Testis (tissue), 3 donors: ENCODE measurements around the gene LBX2. TPM values are rescaled to one million over a fixed set of nuclear protein-coding genes. Genes with fewer than 3 reads are reported as not detected.
A peak's percentile ranks its signal among the peaks of the same experiment; 100 is the strongest.

ENCODE experiments used
- DNase-seq: peaks from one replicate; pipeline ENCODE4 v3.0.0-alpha.2; 2019
- H3K27ac ChIP-seq, 2 donors: fragments of 200-600 bp; sonication (generic); one replicate each; pipeline ENCODE4 v1.5.1; 2019
- H3K27me3 ChIP-seq: fragments of 200-600 bp; sonication (generic); one replicate; pipeline ENCODE4 v1.5.1; 2019
- H3K36me3 ChIP-seq: fragments of 200-600 bp; sonication (generic); one replicate; pipeline ENCODE4 v1.5.1; 2017; ENCODE audit warnings: low read depth; ENCODE audit errors: missing control alignments
- H3K4me1 ChIP-seq: fragments of 200-600 bp; sonication (generic); one replicate; pipeline ENCODE4 v1.5.1; 2019
- H3K4me3 ChIP-seq, 2 donors: fragments of 200-600 bp; sonication (generic); one replicate each; pipeline ENCODE4 v1.5.1; 2017 to 2019
- H3K9me3 ChIP-seq: fragments of 200-600 bp; sonication (generic); one replicate; pipeline ENCODE4 v1.5.1; 2017
- CTCF ChIP-seq, 3 experiments: fragments of 450-650 bp in 2 of 3; fragments of 200-600 bp in 1 of 3; sonication (generic) in 1 of 3; IDR thresholded peaks; one replicate each; pipeline ENCODE4 v1.5.1; 2016 to 2019; ENCODE audit warnings: antibody characterized with exemption in 3 of 3, mild to moderate bottlenecking in 2 of 3, moderate library complexity in 1 of 3
- POLR2A ChIP-seq: fragments of 450-650 bp; IDR thresholded peaks from one replicate; pipeline ENCODE4 v1.6.1; 2017; ENCODE audit warnings: antibody characterized with exemption, mild to moderate bottlenecking, moderate library complexity
- WGBS, 2 donors: methylation state at CpG; one replicate each; pipeline ENCODE4 v1.1.5; 2018; 5-methylcytosine and 5-hydroxymethylcytosine counted together
- intact Hi-C: fragments of 100-400 bp; cut with DNase I; formaldehyde crosslinking; loops from one replicate; pipeline ENCODE4 v1.15.1; 2023; ENCODE audit warnings: low total_unique reads
- polyA plus RNA-seq: library from polyadenylated mRNA; stranded (reverse); fragments of 350-450 nt; fragmentation: Illumina TruSeq; extraction: RNeasy Lipid Tissue Mini Kit (QIAGEN cat#74804); gene quantifications from one replicate; pipeline ENCODE4 v1.2.3, GENCODE V29; 2014; ENCODE audit warnings: low read depth, low replicate concordance; ENCODE audit not compliant: insufficient read depth
- total RNA-seq, 2 donors: library from RNA; depleted of rRNA; stranded (reverse); fragments of >200 nt; gene quantifications; one replicate each; pipeline ENCODE4 v1.2.3, GENCODE V29; 2016

Gene LBX2
- total and polyA plus RNA-seq, 3 donors from 2014 or later: 0.33 to 1.4 TPM; not detected in 1

GRCh38 chr2:74458938-74459363 lies 40.5 kb downstream of the LBX2 start:
- WGBS, 2 donors: 2% methylated on average over 10 of the region's 10 CpGs
- no peaks in the 10 kb centered on the region for H3K36me3 ChIP-seq
- H3K27ac ChIP-seq: peak overlapping the region; percentile 32 to 65
- H3K27me3 ChIP-seq: no peaks in the 10 kb centered on the region
- peak overlapping the region; percentile 58 to 68 for H3K4me3 ChIP-seq
- no peak for TF ChIP-seq CTCF (IDR thresholded peaks at IDR 0.05)
- no peak for TF ChIP-seq POLR2A
- no peak for DNase-seq
- H3K4me1 ChIP-seq: peaks cover 24% of the 10 kb centered on the region
- intact Hi-C loops: no loop called here
- no peaks in the 10 kb centered on the region for H3K9me3 ChIP-seq

- no peaks in the 10 kb centered on the region for H3K36me3 ChIP-seq
- intact Hi-C loops: no loop called here
- 1 to 2% methylated on average over 11 to 38 of the region's 38 CpGs for WGBS, 2 donors
- H3K4me3 ChIP-seq: peak within 1 kb of the TSS; percentile 68 to 75
- DNase-seq: peak; percentile 100
- peak within 1 kb of the TSS; percentile 93 to 99 for H3K27ac ChIP-seq
- peaks cover 24% of the 10 kb centered on the region for H3K4me1 ChIP-seq
- TF ChIP-seq POLR2A: no peak
- no peak for TF ChIP-seq CTCF (IDR thresholded peaks at IDR 0.05)
- H3K9me3 ChIP-seq: no peaks in the 10 kb centered on the region
- no peaks in the 10 kb centered on the region for H3K27me3 ChIP-seq
These were observed 41.1 kb downstream of the LBX2 start, which contains the start of gene WBP1 for GRCh38 chr2:74458132-74458937. TSS of gene WBP1 (plus strand) at chr2:74458438. CDS start at chr2:74458603, 165 bp downstream.

- WGBS, 2 donors: 0 to 1% methylated on average over 27 to 41 of the region's 46 CpGs
- peaks cover 24% of the 10 kb centered on the region for H3K4me1 ChIP-seq
- intact Hi-C loops: no loop called here
- DNase-seq: peak; percentile 76
- TF ChIP-seq POLR2A (peak; percentile 85), CTCF (IDR thresholded peaks at IDR 0.05) (no peak)
- H3K9me3 ChIP-seq: no peaks in the 10 kb centered on the region
- H3K27me3 ChIP-seq: no peaks in the 10 kb centered on the region
- peak overlapping the region; percentile 93 to 99 for H3K27ac ChIP-seq
- H3K36me3 ChIP-seq: no peaks in the 10 kb centered on the region
- peak overlapping the region; percentile 68 to 75 for H3K4me3 ChIP-seq
These were observed 41.8 kb downstream of the LBX2 start for GRCh38 chr2:74457549-74458131.

- no peak for TF ChIP-seq CTCF (IDR thresholded peaks at IDR 0.05)
- TF ChIP-seq POLR2A: no peak
- Histone ChIP-seq H3K4me1 (peaks cover 24% of the 10 kb centered on the region), H3K4me3 (peak overlapping the region; percentile 68 to 75), H3K9me3 (no peaks in the 10 kb centered on the region), H3K27me3 (no peaks in the 10 kb centered on the region), H3K27ac (peak overlapping the region; percentile 93 to 99), H3K36me3 (no peaks in the 10 kb centered on the region)
- intact Hi-C loops: no loop called here
- 0 to 1% methylated on average over 25 to 27 of the region's 27 CpGs for WGBS, 2 donors
- DNase-seq: peak; percentile 32
These were observed 42.3 kb downstream of the LBX2 start for GRCh38 chr2:74457129-74457548.
